ENCODE data around the gene RYR2.

RYR2 gene

DNA sequence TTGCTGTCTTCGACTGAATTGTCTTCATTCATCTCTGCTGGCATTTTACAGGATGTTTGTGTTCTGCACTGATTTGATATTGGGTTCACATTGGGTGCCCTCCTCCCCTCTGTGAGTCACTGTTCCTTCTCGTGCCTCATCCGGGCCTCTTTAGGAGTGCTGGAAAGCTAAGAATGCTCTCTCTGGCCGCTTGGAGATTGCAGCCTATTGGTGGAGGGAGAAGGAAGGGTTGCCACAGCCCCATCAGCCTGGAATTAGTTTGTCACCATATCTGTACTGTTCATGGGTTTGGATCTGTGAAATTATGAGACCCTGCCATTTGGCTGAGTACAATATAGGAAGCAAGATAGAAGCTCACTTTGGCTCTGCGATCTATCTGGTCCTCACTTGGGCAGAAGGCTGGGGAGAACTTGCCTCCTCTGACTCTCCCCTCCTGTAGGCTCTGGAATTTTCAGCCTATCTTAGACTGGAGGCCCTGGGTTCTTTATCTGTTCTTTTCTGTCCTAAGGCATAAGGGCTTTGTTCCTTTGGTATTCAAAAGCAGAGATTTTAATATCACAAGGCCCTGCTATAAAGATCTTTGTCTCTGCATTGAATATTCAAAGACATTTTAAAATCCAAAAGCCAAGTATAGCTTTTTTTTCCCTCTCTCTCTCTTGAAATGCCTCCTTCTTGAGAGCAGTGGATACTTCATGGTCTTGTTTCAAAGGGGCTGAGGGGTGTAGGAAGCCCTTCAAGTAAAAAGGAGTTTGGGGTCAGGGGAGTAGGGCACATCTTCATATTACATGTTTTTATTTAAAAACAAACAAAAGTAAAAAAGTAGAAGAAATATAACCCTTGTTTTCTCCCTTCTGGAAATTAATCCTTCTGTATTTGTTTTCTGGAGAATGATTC lies 500.8 kb downstream of the RYR2 start:
- no peaks in the 10 kb centered on the region for H3K27me3 ChIP-seq (ENCODE audit: control insufficient read depth, insufficient read depth, low read length, poor library complexity, severe bottlenecking)
- no peak overlapping the region for H3K27ac ChIP-seq (ENCODE audit: insufficient read depth, low read depth, low read length, poor library complexity, severe bottlenecking)
- H3K9me3 ChIP-seq (ENCODE audit: control insufficient read depth, low read length): no peaks in the 10 kb centered on the region
- H3K4me1 ChIP-seq (ENCODE audit: control insufficient read depth, insufficient read depth, low read length): no peaks in the 10 kb centered on the region
- no peaks in the 10 kb centered on the region for H3K36me3 ChIP-seq (ENCODE audit: control insufficient read depth, insufficient read depth, low read length)
- H3K4me3 ChIP-seq (ENCODE audit: insufficient read depth, low read depth, low read length): no peak overlapping the region
- WGBS, 2 experiments: 77 to 82% methylated on average over 5 of the region's 5 CpGs

DNA sequence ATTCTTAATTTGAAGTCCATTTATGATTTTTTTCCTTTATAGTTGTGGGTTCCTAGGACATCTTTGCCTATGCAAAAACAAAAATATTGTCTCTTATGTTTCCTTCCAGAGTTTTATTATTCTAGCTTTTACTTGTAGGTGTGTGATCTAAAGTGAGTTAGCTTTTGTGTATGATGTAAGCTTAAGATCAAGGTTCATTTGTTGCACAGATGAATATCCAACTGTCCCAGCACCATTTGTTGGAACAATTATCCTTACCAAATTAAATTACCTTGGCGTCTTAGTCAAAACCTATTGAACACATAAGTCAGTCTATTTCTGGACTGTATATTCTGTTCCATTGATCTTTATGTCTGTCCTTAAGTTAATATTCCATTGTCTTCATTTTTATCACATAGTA lies 511.1 kb downstream of the RYR2 start:
- H3K36me3 ChIP-seq (ENCODE audit: control insufficient read depth, insufficient read depth, low read length): no peaks in the 10 kb centered on the region
- no peaks in the 10 kb centered on the region for H3K9me3 ChIP-seq (ENCODE audit: control insufficient read depth, low read length)
- H3K27ac ChIP-seq (ENCODE audit: insufficient read depth, low read depth, low read length, poor library complexity, severe bottlenecking): no peak overlapping the region
- no peaks in the 10 kb centered on the region for H3K27me3 ChIP-seq (ENCODE audit: control insufficient read depth, insufficient read depth, low read length, poor library complexity, severe bottlenecking)
- no peaks in the 10 kb centered on the region for H3K4me1 ChIP-seq (ENCODE audit: control insufficient read depth, insufficient read depth, low read length)
- WGBS, 2 experiments: 75 to 86% methylated on average over 1 of the region's 1 CpG
- H3K4me3 ChIP-seq (ENCODE audit: insufficient read depth, low read depth, low read length): no peak overlapping the region

DNA sequence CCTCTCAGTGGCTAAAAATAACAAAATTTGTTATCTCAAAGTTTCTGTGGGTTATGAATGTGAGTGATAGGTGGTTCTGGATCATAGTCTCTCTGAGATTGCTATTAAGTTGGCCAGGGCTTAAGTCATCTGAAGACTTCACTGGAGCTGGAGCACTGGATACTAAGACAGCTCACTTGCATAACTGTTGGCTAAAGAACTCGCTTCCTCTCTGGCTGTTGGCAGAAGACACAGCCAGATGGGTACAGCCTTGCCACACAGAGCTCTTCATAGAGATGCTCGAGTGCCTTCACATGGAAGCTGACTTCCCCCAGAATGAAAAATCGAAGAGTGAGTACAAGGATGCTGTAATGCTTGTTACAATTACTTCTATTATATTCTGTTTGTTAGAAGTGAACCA lies 514.9 kb downstream of the RYR2 start:
- H3K27ac ChIP-seq (ENCODE audit: insufficient read depth, low read depth, low read length, poor library complexity, severe bottlenecking): no peak overlapping the region
- H3K9me3 ChIP-seq (ENCODE audit: control insufficient read depth, low read length): no peaks in the 10 kb centered on the region
- no peaks in the 10 kb centered on the region for H3K4me1 ChIP-seq (ENCODE audit: control insufficient read depth, insufficient read depth, low read length)
- 86 to 95% methylated on average over 2 to 3 of the region's 3 CpGs for WGBS, 2 experiments
- no peaks in the 10 kb centered on the region for H3K27me3 ChIP-seq (ENCODE audit: control insufficient read depth, insufficient read depth, low read length, poor library complexity, severe bottlenecking)
- H3K4me3 ChIP-seq (ENCODE audit: insufficient read depth, low read depth, low read length): no peak overlapping the region
- no peaks in the 10 kb centered on the region for H3K36me3 ChIP-seq (ENCODE audit: control insufficient read depth, insufficient read depth, low read length)

DNA sequence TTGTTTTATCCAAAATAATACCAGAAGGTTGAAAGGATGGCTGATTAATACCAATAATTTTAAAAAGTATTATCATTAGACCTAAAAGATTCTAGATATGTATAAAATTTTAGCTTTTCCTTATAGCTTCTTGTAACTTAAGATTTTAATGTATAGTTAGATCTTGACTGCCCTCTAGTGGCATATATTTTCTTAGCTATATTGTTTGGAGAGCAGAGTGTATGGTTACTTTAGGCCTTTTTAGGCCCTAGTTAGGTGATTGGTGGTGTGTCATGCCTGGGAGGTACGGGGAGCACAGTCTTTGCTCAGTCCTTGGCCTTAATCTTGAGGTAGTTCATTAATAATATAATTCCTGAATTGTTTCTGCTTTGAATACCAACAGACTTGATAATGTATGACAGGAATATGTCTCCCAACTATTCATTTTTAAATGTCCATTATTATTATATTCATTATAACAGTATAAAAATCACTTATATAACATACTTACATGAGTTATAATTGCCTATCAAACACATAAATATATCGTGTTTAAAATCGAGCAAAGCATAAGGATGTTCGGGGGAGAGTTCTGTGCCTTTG lies 520.3 kb downstream of the RYR2 start:
- H3K27ac ChIP-seq (ENCODE audit: insufficient read depth, low read depth, low read length, poor library complexity, severe bottlenecking): no peak overlapping the region
- H3K4me3 ChIP-seq (ENCODE audit: insufficient read depth, low read depth, low read length): no peak overlapping the region
- no peaks in the 10 kb centered on the region for H3K9me3 ChIP-seq (ENCODE audit: control insufficient read depth, low read length)
- 79 to 87% methylated on average over 3 to 4 of the region's 4 CpGs for WGBS, 2 experiments
- no peaks in the 10 kb centered on the region for H3K4me1 ChIP-seq (ENCODE audit: control insufficient read depth, insufficient read depth, low read length)
- H3K36me3 ChIP-seq (ENCODE audit: control insufficient read depth, insufficient read depth, low read length): no peaks in the 10 kb centered on the region
- no peaks in the 10 kb centered on the region for H3K27me3 ChIP-seq (ENCODE audit: control insufficient read depth, insufficient read depth, low read length, poor library complexity, severe bottlenecking)

DNA sequence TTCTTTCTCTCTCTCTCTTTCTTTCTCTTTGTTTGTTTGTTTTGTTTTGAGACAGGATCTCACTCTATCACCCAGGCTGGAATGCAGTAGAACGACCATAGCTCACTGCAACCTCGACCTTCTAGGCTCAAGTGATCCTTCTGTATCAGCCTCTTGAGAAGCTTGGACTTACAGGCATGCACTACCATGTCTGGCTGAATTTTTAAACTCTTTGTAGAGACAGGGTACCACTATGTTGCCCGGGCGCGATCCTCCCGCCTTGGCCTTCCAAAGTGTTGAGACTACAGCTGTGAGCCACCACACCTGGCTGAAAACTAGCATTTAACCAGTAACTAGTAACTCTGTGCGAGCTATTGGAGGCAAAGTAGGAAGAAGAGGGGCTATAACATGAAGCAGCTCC lies 523.3 kb downstream of the RYR2 start:
- Histone ChIP-seq H3K36me3 (ENCODE audit: control insufficient read depth, insufficient read depth, low read length) (no peaks in the 10 kb centered on the region), H3K4me1 (ENCODE audit: control insufficient read depth, insufficient read depth, low read length) (no peaks in the 10 kb centered on the region), H3K4me3 (ENCODE audit: insufficient read depth, low read depth, low read length) (no peak overlapping the region), H3K9me3 (ENCODE audit: control insufficient read depth, low read length) (no peaks in the 10 kb centered on the region), H3K27me3 (ENCODE audit: control insufficient read depth, insufficient read depth, low read length, poor library complexity, severe bottlenecking) (no peaks in the 10 kb centered on the region), H3K27ac (ENCODE audit: insufficient read depth, low read depth, low read length, poor library complexity, severe bottlenecking) (no peak overlapping the region)
- WGBS, 2 experiments: 62 to 65% methylated on average over 7 of the region's 7 CpGs

DNA sequence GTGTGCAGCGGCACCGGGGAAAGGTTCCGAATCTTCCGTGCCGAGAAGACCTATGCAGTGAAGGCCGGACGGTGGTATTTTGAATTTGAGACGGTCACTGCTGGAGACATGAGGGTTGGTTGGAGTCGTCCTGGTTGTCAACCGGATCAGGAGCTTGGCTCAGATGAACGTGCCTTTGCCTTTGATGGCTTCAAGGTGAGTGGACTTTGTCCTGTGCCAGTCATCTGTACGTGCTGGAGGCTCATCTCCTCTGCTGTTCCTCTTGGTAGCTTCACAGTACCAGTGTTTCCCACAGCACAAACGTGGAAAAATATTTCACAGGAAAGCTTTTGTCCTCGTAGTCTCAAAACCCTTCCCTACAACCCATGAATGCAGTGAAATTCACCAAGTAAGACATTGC lies 524.6 kb downstream of the RYR2 start:
- WGBS, 2 experiments: 92 to 94% methylated on average over 14 of the region's 14 CpGs
- Histone ChIP-seq H3K27ac (ENCODE audit: insufficient read depth, low read depth, low read length, poor library complexity, severe bottlenecking) (no peak overlapping the region), H3K4me3 (ENCODE audit: insufficient read depth, low read depth, low read length) (no peak overlapping the region), H3K27me3 (ENCODE audit: control insufficient read depth, insufficient read depth, low read length, poor library complexity, severe bottlenecking) (no peaks in the 10 kb centered on the region), H3K4me1 (ENCODE audit: control insufficient read depth, insufficient read depth, low read length) (no peaks in the 10 kb centered on the region), H3K9me3 (ENCODE audit: control insufficient read depth, low read length) (no peaks in the 10 kb centered on the region), H3K36me3 (ENCODE audit: control insufficient read depth, insufficient read depth, low read length) (no peaks in the 10 kb centered on the region)

DNA sequence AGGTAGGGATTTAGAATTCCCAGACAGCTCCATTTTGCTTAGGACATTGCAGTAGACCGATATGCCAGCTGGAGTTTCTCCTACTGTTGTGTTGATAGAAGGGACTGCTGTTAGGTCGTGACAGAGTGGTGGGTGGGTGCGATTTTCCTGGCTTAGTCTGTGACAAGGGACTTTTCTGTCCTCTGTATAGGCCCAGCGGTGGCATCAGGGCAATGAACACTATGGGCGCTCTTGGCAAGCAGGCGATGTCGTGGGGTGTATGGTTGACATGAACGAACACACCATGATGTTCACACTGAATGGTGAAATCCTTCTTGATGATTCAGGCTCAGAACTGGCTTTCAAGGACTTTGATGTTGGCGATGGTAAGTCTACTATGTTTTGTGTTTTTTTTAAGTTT lies 527.0 kb downstream of the RYR2 start:
- Histone ChIP-seq H3K9me3 (ENCODE audit: control insufficient read depth, low read length) (no peaks in the 10 kb centered on the region), H3K27me3 (ENCODE audit: control insufficient read depth, insufficient read depth, low read length, poor library complexity, severe bottlenecking) (no peaks in the 10 kb centered on the region), H3K4me1 (ENCODE audit: control insufficient read depth, insufficient read depth, low read length) (no peaks in the 10 kb centered on the region), H3K36me3 (ENCODE audit: control insufficient read depth, insufficient read depth, low read length) (no peaks in the 10 kb centered on the region), H3K27ac (ENCODE audit: insufficient read depth, low read depth, low read length, poor library complexity, severe bottlenecking) (no peak overlapping the region), H3K4me3 (ENCODE audit: insufficient read depth, low read depth, low read length) (no peak overlapping the region)
- WGBS, 2 experiments: 83 to 84% methylated on average over 9 of the region's 9 CpGs

DNA sequence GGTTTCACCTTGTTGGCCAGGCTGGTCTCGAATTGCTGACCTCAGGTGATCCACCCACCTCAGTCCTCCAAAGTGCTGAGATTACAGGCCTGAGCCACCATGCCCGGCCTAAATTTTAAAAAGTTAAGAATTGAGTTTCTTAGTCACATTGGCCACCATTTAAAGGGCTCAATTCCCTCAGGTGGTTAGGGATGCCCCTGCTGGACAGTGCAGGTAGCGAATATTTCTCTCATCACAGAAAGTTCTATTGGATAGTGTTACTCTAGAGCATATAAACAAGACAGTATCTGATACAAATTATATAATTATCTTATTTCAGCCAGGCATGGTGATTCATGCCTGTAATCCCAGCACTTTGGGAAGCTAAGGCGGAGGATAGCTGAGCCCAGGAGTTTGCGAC lies 528.5 kb downstream of the RYR2 start:
- Histone ChIP-seq H3K36me3 (ENCODE audit: control insufficient read depth, insufficient read depth, low read length) (no peaks in the 10 kb centered on the region), H3K27ac (ENCODE audit: insufficient read depth, low read depth, low read length, poor library complexity, severe bottlenecking) (no peak overlapping the region), H3K4me3 (ENCODE audit: insufficient read depth, low read depth, low read length) (no peak overlapping the region), H3K4me1 (ENCODE audit: control insufficient read depth, insufficient read depth, low read length) (no peaks in the 10 kb centered on the region), H3K27me3 (ENCODE audit: control insufficient read depth, insufficient read depth, low read length, poor library complexity, severe bottlenecking) (no peaks in the 10 kb centered on the region), H3K9me3 (ENCODE audit: control insufficient read depth, low read length) (peaks cover 2% of the 10 kb centered on the region)
- WGBS, 2 experiments: 89 to 92% methylated on average over 4 to 5 of the region's 5 CpGs

DNA sequence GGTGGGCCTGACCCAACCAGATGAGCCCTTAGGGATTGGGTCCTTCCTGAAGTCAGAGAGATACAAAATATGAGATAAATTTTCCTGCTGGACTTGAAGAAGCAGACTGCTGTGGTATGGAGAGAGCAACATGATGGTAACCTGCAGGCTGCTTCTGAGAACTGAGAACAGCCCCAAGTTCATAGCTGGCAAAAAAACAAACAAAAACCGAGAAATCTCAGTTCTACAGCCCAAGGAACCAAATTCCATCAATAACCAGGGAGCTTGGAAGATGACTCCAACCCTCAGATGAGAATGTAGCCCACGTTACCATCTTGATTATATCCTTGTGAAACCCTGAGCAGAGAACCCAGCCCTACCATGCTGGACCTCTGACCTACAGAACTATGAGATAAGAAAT lies 532.6 kb downstream of the RYR2 start:
- H3K4me1 ChIP-seq (ENCODE audit: control insufficient read depth, insufficient read depth, low read length): no peaks in the 10 kb centered on the region
- H3K4me3 ChIP-seq (ENCODE audit: insufficient read depth, low read depth, low read length): no peak overlapping the region
- no peak overlapping the region for H3K27ac ChIP-seq (ENCODE audit: insufficient read depth, low read depth, low read length, poor library complexity, severe bottlenecking)
- 65 to 82% methylated on average over 2 of the region's 2 CpGs for WGBS, 2 experiments
- peaks cover 6% of the 10 kb centered on the region for H3K9me3 ChIP-seq (ENCODE audit: control insufficient read depth, low read length)
- H3K27me3 ChIP-seq (ENCODE audit: control insufficient read depth, insufficient read depth, low read length, poor library complexity, severe bottlenecking): no peaks in the 10 kb centered on the region
- no peaks in the 10 kb centered on the region for H3K36me3 ChIP-seq (ENCODE audit: control insufficient read depth, insufficient read depth, low read length)

DNA sequence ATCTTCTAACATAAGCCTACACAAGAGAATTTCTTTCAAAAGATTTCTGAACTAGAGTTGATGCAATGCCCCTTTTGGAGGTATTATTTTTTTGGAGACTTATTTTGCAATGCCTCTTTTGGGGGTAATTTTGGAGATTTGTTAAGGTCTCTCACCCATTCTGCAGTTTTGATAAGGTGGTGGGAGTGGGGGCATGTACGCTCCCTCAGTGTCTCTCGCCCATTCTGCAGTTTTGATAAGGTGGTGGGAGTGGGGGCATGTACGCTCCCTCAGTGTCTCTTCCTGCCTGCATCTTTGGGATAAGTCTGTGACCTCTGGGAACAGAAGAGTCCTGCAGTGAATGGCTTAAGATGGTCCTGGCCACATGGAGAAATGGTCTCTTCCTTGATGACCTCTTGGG lies 536.6 kb downstream of the RYR2 start:
- 96 to 97% methylated on average over 3 of the region's 3 CpGs for WGBS, 2 experiments
- no peaks in the 10 kb centered on the region for H3K27me3 ChIP-seq (ENCODE audit: control insufficient read depth, insufficient read depth, low read length, poor library complexity, severe bottlenecking)
- peaks cover 6% of the 10 kb centered on the region for H3K9me3 ChIP-seq (ENCODE audit: control insufficient read depth, low read length)
- H3K36me3 ChIP-seq (ENCODE audit: control insufficient read depth, insufficient read depth, low read length): no peaks in the 10 kb centered on the region
- no peaks in the 10 kb centered on the region for H3K4me1 ChIP-seq (ENCODE audit: control insufficient read depth, insufficient read depth, low read length)
- no peak overlapping the region for H3K27ac ChIP-seq (ENCODE audit: insufficient read depth, low read depth, low read length, poor library complexity, severe bottlenecking)
- no peak overlapping the region for H3K4me3 ChIP-seq (ENCODE audit: insufficient read depth, low read depth, low read length)
